HFF-Myc (cell line): Measurements from ENCODE around the gene BNC2.

Source experiments
- DNase-seq: peaks from one replicate; pipeline ENCODE4 v3.0.0-alpha.2; 2011; ENCODE audit warnings: low read depth; ENCODE audit errors: extremely low read depth
- H3K4me3 ChIP-seq: replicated peaks from 2 replicates; pipeline ENCODE4 v1.5.1; 2011; ENCODE audit warnings: low read depth, mild to moderate bottlenecking, control low read depth, low read length
- TF ChIP-seq, protein P1 (sequence below): IDR thresholded peaks from 2 replicates; pipeline ENCODE4 v1.5.1; 2012; ENCODE audit warnings: mild to moderate bottlenecking, low read depth, low read length, control low read depth; ENCODE audit errors: missing control alignments

The BNC2 gene

DNA sequence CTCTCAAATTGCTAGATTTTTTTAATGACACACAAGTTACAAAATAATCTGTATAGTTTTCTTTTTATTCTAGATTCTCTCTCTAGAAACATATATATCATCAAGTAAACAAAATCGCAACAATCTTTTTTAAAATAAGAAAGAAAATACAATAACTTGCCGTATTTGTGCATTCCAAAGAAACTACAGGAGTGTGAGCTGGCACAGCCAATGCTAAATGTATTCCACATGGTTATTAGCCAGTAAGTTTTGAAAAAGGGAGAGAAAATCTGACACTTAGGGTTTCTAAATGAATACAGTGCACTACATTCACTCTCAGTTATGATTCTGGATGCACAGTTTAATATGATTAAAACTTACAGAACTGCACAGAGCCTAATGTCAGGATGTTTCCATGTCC is 117.9 kb downstream of the BNC2 start:
- TF ChIP-seq, protein P1, sequence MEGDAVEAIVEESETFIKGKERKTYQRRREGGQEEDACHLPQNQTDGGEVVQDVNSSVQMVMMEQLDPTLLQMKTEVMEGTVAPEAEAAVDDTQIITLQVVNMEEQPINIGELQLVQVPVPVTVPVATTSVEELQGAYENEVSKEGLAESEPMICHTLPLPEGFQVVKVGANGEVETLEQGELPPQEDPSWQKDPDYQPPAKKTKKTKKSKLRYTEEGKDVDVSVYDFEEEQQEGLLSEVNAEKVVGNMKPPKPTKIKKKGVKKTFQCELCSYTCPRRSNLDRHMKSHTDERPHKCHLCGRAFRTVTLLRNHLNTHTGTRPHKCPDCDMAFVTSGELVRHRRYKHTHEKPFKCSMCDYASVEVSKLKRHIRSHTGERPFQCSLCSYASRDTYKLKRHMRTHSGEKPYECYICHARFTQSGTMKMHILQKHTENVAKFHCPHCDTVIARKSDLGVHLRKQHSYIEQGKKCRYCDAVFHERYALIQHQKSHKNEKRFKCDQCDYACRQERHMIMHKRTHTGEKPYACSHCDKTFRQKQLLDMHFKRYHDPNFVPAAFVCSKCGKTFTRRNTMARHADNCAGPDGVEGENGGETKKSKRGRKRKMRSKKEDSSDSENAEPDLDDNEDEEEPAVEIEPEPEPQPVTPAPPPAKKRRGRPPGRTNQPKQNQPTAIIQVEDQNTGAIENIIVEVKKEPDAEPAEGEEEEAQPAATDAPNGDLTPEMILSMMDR, result no peak
- no peak for DNase-seq
- no peak overlapping the region for H3K4me3 ChIP-seq

- no peak for DNase-seq
- TF ChIP-seq, protein P1, result no peak
- no peak overlapping the region for H3K4me3 ChIP-seq
Measured at GRCh38 chr9:16750553-16750952, 119.9 kb downstream of the BNC2 start.

- TF ChIP-seq, protein P1, result no peak
- H3K4me3 ChIP-seq, result no peak overlapping the region
Measured at GRCh38 chr9:16745359-16745758, 125.1 kb downstream of the BNC2 start.

GRCh38 chr9:16744394-16744793 is 126.1 kb downstream of the BNC2 start:
- DNase-seq, result no peak
- H3K4me3 ChIP-seq, result no peak overlapping the region
- TF ChIP-seq, protein P1, result no peak

More at GRCh38 chr9:16745359-16745758, 125.1 kb downstream of the BNC2 start:
- no peak for DNase-seq

DNA sequence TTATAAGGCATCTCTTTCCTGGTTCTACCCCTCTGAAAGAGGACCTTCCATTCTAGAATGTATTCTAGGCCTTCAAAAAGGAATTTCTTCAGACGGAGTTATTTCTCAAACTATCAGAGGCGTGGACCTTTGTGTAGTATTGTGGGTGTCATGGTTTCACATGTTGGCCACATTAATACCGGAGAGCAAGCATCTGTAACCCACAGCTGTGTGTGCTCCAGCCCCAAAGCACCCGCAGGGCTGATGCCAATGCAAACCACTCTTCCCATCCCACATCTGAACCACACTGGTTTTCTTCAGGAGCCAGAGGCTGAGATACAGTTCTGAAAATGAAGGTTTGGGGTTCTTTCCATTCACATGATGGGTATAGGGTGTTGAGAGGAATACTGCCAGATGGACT is 127.1 kb downstream of the BNC2 start:
- no peak for DNase-seq
- no peak overlapping the region for H3K4me3 ChIP-seq
- TF ChIP-seq, protein P1, result no peak

GRCh38 chr9:16735001-16735400 is 135.5 kb downstream of the BNC2 start:
- no peak for DNase-seq
- no peak overlapping the region for H3K4me3 ChIP-seq
- TF ChIP-seq, protein P1, result no peak

GRCh38 chr9:16732546-16732945 is 137.9 kb downstream of the BNC2 start:
- DNase-seq, result no peak
- TF ChIP-seq, protein P1, result no peak
- H3K4me3 ChIP-seq, result no peak overlapping the region
